HG02884 (cell line): ENCODE data around the gene VAT1L.

ENCODE experiments used
- ATAC-seq: cut with Tn5 transposase; IDR thresholded peaks from one replicate; pipeline ENCODE4 v1.9.1; 2021; ENCODE audit warnings: mild to moderate bottlenecking, moderate library complexity; ENCODE audit not compliant: unreplicated experiment

VAT1L gene, protein sequence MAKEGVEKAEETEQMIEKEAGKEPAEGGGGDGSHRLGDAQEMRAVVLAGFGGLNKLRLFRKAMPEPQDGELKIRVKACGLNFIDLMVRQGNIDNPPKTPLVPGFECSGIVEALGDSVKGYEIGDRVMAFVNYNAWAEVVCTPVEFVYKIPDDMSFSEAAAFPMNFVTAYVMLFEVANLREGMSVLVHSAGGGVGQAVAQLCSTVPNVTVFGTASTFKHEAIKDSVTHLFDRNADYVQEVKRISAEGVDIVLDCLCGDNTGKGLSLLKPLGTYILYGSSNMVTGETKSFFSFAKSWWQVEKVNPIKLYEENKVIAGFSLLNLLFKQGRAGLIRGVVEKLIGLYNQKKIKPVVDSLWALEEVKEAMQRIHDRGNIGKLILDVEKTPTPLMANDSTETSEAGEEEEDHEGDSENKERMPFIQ

DNA sequence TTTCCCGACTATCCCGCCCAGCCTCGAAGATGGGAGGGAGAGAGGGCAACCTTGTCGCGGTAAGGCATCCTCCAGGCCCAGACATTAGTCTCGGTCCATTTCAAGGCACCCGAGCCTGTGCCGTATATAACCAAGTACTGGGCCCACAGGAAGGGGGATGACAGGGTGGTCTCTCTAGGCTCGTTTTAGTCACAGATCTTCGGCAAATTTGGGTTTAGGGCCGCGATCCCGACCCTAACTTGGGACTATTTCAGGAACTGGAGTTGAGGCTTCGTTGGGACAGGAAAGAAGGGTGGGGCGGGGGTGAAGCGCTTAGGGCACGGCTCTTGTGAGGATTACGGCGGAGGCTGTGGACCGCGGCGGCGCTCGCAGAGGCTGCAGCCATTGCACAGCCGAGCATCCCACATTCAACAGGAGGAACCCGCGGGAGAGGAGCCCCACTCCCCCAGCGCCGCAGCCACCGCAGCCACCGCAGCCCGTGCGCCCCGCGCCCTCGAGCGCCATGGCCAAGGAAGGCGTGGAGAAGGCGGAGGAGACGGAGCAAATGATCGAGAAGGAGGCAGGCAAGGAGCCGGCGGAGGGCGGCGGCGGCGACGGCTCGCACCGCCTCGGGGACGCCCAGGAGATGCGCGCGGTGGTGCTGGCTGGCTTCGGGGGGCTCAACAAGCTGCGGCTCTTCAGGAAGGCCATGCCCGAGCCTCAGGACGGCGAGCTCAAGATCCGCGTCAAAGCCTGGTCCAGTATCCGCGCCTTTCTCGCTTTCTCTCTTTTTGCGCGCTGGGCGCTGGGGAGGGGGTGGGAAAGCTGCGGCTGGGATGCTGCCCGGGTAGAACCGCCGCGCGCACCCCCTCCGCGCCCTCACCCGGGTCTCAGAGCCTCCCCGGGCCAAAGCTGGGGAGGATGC lies at the start of gene VAT1L:
TSS of gene VAT1L (plus strand) at position 384 of the 904 bp plus-strand sequence. CDS start at position 503, 119 bp downstream.
- peak; percentile 55 for ATAC-seq

DNA sequence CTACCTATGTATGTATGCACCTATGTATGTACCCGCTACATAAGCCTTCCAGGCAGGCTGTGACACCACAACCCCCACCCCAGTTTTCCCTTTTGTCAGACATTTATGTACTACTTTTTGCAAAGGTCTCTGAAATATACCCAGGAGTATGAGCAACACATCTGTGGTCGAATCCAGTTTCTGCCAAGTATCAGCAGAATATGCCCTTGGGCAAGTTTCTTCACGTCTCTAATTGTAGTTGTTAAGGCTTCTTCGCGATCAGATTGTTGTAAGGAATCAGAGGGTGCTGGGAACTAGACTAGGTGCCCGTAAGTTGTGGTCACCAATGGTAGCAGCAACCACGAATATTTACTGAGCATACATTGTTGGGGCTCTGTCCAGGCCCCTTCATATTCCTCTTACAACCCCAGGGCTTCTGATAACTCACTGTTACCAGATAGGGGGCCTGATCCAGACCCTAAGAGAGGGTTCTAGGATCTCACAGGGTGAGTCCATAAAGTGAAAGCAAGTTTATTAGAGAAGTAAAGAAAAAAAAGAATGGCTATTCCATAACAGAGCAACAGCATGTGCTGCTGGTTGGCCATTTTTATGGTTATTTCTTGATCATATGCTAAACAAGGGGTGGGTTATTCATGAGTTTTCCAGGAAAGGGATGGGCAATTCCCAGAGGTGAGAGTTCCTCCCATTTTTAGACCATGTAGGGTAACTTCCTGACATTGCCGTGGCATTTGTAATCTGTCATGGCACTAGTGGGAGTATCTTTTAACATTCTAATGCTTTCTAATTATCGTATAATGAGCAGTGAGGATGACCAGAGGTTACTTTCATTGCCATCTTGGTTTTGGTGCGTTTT lies 49.4 kb upstream of the VAT1L start:
- ATAC-seq, result no peak

DNA sequence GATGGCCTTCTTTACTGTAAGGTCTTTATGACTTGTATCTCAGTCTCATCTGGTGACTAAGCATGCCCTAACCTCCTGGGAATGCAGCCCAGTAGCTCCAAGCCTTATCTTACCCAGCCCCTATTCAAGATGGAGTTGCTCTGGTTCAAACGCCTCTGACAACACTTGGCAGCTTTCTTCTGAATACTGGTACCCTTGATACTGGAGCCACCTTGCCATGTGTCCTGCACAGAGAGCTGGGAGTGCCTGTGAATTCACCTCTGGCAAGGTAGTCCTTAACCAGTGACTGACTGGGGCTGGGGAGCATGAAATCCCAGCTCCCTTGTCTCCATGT lies 48.8 kb upstream of the VAT1L start:
- no peak for ATAC-seq

DNA sequence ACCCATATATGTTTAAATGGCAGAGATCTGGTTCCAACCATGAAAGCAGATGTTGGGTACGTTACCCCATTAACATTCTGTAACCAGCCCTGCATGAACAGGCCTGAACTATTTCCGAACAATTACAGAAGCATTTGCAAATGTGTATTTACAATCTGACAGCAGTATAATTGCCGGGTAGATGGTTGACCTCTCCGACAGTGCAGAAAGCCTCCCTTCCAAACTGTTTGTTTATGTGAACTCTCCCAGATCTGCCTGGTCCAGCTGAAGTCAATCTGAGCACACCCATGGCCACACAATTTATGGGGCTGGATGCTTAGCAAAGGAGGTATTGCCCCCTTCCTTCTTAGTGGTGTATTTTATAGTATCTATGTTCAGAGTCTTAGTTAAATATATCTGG lies 44.2 kb upstream of the VAT1L start:
- no peak for ATAC-seq

DNA sequence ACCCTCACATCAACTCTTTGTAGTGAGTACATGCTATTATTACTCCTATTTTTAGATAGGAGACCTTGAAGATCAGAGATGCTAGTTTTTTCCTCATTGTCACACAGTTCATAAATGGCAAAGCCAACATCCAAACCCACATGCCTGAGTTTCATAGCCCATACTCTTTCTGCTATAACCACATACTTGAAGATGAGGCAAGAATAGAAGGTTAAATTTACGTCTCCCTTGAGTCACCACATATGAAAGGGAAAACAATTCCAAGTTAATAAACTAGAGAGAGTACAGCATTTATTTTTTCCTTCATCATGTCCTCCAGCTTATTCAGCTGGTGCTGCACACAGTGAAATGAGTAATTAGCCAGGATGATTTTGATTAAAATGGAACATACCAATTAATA lies 42.4 kb upstream of the VAT1L start:
- ATAC-seq, result no peak

DNA sequence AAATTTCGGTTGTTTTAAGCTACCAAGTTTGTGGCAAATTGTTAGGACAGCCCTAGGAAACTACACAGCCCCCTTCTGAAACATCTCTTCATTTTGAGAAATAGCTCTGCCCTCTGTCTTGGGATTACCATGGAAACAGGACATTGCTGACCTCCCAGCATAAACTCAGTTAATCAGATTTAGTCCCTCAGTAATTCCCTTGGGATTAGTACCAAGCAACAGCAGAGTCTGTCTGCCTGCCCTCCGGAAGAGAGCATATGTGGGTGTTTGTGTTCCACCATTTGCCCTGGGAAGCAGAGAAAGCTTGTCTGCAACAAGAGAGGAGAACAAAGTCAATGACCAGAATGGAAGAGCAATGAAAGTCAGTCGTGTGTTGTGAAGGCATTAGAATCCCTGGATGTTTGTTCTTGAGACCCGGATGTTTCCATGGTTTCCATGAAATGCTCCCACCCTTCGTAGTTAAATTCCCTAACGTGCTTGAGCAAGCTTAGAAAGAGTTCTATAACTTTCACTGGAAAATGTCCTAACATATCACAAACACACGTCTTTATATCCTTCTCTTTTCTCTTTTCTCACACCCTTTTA lies 39.9 kb upstream of the VAT1L start:
- no peak for ATAC-seq

DNA sequence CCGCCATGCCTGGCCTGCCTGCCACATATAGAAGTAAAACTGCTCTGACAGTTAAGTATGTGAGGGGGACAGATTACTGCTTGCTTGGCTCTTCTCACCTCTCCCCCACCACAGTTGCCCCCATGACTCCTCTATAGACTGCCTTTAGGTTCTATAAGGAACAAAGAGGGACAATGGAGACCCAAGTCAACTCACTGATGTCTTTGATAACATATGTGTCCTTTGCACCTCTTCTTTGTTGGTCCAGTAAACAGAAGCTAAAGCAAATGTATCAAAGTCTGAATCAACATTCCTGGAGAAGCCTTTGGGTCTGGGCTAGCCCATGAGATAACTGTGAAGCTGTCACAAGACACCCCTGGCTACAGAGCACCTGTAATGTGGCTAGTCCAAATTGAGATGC lies 38.9 kb upstream of the VAT1L start:
- no peak for ATAC-seq

DNA sequence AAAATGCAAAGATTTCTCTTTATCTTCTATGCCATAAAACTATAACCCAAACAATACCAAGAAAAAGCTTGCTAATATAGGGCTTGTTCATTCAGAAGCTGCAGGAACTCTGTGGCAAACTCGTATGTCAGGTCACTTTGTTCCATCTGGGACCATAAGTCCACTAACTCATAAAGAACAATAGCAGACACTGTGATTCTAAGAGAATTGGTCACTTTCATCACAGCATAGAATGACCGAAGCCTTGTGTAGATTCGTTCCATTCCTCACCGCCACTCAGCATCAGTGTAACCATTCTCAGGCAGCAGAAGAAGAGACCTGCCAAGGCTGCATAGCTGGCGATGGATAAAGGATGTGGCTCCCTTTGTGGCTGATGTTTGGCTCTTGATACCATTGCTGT lies 30.3 kb upstream of the VAT1L start:
- no peak for ATAC-seq

DNA sequence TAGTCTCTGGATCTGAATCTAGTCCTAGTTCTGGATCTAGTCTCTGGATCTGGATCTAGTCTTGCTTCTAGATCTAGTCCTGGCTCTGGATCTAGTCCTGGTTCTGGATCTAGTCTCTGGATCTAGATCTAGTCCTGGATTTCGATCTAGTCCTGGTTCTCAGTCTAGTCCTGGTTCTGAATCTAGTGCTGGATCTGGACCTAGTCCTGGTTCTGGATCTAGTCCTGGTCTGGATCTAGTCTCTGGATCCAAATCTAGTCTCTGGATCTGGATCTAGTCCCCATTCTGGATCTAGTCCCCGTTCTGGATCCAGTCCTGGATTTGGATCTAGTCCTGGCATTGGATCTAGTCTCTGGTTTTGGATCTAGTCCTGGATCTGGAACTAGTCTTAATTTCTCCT lies 29.9 kb upstream of the VAT1L start:
- no peak for ATAC-seq

DNA sequence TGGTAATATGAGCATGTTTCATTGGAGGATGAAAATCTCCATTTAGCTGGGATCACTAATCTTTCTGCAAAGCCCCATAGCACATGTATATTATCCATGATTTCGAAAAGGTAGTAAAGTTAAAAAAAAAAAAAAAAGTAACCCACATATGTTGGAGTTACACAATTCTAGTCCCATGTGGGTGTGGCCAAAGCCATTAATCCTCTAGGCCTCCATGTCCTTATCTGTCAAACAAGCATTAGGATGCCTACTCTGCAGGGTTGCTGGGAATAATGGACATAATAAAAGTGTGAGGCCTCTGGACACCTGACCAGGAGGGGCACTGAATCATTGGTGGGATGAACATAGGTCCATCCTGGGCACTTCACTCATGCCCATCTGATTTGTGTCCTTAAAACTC lies 29.2 kb upstream of the VAT1L start:
- no peak for ATAC-seq

DNA sequence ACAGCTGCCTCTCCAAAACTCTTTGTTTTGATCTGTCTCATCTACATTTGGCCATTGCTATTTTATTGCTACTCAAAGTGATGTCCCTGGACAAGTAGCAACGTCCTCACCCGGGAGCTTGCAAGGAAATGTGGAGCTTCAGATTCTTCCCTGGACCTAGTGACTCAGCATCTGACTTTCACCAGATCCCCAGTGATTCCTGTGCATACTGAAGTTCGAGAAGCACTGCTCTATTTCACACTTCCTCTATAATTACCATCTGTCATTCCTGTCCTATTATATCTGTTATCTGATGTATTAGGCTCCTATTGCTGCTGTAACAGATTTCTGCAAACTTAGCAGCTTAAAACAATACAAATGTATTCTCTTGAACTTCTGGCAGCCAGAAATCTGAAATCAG lies 28.5 kb upstream of the VAT1L start:
- ATAC-seq, result no peak

DNA sequence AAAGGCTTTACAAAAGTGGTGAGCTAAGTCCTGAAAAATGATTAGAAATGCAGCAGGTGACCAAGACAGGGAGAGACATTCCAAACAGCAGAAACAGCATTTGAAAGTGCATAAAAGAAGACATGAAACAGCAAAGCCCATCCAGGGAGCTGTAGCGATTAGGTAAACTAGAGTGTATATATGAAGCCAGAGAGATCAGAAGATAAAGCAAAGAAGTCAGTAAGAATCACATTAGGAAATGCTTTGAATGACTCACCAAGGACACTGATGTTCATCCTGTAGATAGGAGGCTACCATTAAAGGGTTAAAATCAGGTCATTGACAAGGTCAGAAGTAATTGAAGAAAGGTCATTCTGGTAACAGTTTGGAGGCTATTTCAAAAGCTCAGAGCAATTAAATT lies 27.6 kb upstream of the VAT1L start:
- ATAC-seq, result no peak

DNA sequence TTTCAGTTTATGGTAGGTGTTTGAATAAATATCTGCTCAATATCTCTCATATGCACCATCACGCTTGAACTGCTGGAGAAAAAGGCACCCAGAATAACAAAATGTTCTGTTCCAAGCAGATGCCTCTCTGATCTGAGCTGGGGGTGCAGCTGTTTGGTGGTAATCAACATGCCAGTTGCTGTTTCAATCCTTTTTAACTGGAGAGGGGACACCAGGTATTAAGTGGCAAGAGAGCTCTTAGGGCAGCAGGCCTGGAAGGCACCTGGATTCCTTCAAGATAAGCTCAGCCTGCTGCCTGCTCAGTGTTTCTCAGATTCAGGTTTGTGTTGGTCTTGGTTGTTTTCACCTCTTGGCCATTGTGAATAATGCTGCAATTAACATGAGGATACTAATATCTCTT lies 27.2 kb upstream of the VAT1L start:
- ATAC-seq, result no peak

DNA sequence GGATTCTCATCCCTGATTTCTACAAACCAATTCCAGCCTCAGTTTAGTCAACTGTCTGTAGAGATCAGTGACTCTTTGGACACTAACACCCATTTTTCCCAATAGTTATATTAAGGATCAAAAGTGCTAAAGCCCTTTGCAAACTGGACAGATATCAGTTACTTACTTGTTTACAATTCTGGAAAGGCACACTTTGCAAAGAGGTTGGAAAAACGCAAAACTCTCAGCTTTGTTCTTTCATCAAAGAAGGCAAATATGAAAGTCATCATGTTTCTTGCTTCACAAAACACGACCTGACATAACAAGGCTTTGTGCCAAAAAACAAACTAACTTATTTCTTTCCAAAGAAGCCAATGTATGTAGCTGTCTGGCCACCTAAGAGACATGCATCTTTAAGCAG lies 26.1 kb upstream of the VAT1L start:
- ATAC-seq, result no peak

DNA sequence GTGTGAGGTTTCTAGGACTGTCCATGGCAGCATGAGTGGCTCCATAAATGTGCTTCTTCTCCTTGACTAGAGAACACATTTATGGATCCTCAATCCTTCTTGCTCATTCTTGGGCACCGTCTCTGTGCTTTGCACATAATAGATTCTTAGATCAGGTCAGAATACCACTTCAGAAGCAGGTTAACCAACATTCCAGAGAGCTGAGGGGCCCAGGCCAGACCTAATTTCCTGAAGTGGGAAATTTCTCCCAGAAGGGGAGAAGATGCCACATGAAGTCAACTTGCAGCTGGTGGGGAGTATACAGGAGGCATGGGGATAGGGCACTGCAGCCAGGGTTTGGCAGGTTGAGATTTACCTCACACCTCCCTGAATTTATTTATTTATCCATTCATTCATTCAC lies 24.4 kb upstream of the VAT1L start:
- no peak for ATAC-seq

DNA sequence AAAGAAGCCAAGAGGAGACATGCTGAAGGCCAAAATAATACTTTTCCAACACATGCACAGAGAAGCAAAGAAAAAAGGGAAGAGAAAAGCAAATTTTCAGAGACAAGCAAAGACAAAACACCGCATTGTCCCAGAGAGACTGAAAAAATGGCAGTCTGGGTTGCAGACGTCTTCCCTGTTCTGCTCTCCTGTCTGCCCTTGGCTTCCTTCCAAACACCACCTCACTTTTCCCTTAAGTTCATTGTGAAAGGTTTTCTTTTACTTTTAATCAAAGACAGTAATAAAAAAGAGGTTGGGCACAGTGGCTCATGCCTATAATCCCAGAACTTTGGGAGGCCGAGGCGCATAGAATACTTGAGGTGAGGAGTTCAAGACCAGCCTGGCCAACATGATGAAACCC lies 21.2 kb upstream of the VAT1L start:
- no peak for ATAC-seq

DNA sequence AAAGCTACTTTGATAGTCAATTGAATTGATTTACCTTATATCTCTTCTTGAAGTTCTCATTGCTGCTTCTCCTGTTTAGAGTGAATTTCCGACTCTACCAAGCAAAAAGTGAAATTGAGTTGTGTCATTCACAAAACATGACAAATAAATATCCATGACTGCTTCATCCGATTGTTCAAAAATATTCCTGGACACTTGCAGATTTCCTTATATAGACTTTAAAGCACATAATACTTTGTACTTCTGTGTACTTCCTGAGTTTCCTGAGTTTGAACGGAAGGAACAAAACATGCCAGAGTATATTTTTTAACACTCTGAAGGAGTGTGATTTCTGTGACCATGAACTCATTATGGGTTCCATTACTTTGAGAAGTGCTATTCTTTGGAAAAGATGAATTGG lies 20.5 kb upstream of the VAT1L start:
- no peak for ATAC-seq

DNA sequence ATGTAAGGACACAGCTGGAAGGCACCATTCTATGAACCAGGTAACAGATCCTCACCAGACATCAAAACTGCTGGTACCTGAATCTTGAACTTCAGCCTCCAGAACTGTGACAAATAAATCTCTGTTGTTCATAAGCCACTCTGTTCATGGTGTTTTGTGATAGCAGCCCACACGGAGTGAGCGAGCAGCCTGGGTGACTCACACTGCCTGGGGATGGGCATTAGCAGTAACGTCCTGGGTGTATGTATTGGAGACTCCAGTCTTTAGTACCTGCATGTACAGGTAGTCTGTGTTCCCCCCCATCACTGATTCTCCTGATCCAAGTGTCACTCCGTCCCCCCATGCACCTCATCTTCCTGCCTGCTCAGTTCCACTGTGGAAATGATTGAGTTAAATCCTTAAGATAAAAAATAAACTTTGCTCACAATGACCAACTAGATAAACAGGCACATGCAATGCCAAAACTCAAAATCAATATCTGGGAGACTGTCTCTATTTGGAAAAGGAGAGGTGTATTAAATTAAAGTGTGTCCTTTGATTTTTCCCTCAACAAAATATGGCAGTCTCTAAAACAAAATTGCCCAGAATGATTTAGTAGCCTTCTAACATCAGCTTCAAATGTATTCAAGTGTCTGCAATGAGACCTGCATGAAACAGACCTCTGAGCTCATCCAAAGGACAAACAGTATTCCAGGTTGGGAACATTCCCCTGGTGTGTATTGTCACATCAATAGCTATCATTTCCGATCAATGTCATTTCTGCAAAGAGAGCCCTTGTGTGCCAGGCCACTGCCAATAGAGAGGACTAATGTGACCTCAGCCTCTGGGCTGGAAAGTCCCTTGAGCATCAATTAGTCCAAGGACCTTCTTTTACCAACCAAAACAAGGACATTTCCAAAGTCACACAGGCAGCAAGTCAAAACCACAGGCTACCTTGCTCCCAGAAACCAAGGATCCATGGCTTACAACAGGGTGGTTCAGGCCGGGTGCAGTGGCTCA lies 12.2 kb upstream of the VAT1L start:
- no peak for ATAC-seq

DNA sequence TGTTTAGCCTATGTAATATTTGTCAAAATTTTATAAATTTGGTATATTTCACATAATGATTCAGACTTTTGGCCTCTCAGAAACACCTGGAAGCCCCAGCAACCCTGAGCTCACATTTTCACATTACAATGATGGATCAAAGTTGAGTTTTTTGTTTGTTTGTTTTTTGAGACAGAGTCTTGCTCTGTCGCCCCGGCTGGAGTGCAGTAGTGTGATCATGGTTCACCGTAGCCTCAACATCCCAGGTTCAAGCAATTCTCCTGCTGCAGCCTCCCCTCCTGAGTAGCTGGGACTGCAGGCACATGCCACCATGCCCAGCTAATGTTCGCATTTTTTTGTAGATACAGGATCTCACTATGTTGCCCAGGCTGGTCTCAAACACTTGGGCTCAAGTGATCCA lies 10.6 kb upstream of the VAT1L start:
- ATAC-seq, result no peak

DNA sequence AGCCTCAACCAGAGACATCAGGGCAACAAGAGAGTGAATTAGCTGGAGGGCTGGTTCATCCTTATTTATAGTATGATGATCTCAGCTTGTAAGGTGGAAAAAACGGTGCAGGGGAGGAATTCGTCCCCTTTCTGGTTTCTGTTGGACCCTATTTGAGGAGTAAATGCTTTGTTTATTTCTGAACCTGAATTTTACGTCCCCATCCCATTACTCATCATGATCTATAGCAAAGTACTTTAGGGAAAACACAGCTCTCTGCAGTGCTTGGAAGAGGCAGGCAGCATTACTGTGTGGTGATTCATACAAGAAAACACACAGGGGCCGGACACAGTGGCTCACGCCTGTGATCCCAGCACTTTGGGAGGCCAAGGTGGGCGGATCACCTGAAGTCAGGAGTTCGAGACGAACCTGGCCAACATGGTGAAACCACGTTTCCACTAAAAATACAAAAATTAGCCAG lies 8.0 kb upstream of the VAT1L start:
- no peak for ATAC-seq
